Measurements from ENCODE around the gene NLRC5.

NLRC5 gene

DNA sequence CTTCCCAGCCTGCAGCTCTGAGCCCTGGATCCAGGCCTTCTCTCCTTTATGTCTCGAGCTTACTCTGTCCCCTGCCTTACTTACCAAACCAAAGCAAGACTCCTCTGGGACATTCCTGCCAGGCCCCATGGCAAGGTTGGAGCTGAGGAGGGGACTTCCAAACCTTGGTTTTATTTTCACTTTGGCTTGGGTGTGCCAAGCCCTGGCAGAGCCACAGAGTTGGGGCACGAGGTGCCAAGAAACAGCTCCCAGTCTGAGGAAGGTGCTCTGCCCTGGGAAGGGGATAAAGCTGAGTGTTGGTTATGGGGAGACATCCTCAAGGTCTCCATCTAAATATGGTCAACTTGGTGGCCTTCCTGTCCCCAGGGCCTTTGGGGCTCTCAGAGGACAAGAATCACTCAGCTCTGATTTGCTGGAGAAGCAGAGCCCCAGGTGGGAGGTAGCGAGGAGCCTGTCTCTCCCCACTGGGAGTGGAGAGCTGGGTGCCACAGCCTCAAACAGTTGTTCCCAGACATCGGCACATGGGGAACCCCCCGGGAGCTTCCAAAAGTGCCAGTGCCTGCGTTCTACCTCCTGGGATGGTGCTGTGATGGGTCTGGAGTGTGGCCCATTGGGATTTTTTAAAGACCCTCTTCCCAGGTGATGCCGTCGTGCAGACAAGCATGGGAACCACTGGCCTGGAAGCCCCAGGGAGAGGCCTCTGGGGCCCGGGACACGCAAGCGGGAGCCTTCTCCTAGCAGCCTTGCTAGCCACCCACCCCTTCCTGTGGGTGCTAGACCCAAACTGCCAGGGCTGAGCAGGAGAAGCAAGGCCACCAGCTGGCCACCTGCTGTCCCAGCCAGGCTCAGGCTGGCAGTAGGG is 10.3 kb downstream of the NLRC5 start:
- Histone ChIP-seq H3K36me3 (no peaks in the 10 kb centered on the region), H3K4me3 (ENCODE audit: low read depth, low read length) (no peak overlapping the region), H3K27me3 (no peaks in the 10 kb centered on the region), H3K9me3 (no peaks in the 10 kb centered on the region), H3K4me1 (no peaks in the 10 kb centered on the region)
- TF ChIP-seq, protein P1, sequence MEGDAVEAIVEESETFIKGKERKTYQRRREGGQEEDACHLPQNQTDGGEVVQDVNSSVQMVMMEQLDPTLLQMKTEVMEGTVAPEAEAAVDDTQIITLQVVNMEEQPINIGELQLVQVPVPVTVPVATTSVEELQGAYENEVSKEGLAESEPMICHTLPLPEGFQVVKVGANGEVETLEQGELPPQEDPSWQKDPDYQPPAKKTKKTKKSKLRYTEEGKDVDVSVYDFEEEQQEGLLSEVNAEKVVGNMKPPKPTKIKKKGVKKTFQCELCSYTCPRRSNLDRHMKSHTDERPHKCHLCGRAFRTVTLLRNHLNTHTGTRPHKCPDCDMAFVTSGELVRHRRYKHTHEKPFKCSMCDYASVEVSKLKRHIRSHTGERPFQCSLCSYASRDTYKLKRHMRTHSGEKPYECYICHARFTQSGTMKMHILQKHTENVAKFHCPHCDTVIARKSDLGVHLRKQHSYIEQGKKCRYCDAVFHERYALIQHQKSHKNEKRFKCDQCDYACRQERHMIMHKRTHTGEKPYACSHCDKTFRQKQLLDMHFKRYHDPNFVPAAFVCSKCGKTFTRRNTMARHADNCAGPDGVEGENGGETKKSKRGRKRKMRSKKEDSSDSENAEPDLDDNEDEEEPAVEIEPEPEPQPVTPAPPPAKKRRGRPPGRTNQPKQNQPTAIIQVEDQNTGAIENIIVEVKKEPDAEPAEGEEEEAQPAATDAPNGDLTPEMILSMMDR (IDR thresholded peaks at IDR 0.05; ENCODE audit: low read depth, low read length) = no peak
- no peak for DNase-seq

- Histone ChIP-seq H3K4me1 (no peaks in the 10 kb centered on the region), H3K27me3 (no peaks in the 10 kb centered on the region), H3K36me3 (no peaks in the 10 kb centered on the region), H3K4me3 (ENCODE audit: low read depth, low read length) (no peak overlapping the region), H3K9me3 (no peaks in the 10 kb centered on the region)
- TF ChIP-seq, protein P1 (IDR thresholded peaks at IDR 0.05; ENCODE audit: low read depth, low read length) = no peak
- DNase-seq = no peak
These were observed 11.1 kb downstream of the NLRC5 start for GRCh38 chr16:57000271-57001025.

DNA sequence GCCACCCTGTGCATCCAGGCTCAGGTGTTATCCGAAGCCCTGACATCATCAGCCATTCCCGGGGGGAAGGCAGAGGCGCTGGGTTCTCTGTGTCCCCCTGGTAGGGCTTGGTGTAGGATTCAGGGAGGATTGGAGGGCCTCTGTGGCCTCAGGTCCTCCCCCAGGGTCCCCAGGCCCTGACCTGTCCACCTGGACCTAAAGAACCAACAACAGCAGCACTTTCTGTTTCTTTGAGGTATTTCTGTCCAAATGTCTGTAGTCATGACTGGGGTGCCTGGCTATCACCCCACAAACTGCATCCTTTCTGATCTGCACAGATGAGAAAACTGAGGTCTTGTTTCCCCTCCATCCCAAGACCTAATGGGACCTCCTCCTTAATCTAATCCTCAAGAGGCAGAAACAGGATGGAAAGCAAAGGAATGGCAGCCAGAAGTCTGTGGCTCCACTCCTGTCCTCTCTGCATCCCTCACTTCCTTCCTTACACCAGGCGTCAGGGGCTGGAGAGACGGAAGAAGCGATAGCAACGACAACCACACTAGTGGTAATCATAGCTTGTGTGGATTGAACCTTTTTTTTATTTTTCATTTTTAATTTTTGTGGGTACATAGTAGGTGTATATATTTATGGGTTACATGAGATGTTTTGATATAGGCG is 11.8 kb downstream of the NLRC5 start:
- H3K9me3 ChIP-seq = no peaks in the 10 kb centered on the region
- H3K36me3 ChIP-seq = no peaks in the 10 kb centered on the region
- no peak for DNase-seq
- TF ChIP-seq, protein P1 (IDR thresholded peaks at IDR 0.05; ENCODE audit: low read depth, low read length) = no peak
- H3K27me3 ChIP-seq = no peaks in the 10 kb centered on the region
- H3K4me3 ChIP-seq (ENCODE audit: low read depth, low read length) = no peak overlapping the region
- H3K4me1 ChIP-seq = no peaks in the 10 kb centered on the region

GRCh38 chr16:57003439-57004386 is 14.4 kb downstream of the NLRC5 start:
- no peak for DNase-seq
- Histone ChIP-seq H3K4me3 (ENCODE audit: low read depth, low read length) (no peak overlapping the region), H3K4me1 (no peaks in the 10 kb centered on the region)

More at GRCh38 chr16:57003439-57004386, 14.4 kb downstream of the NLRC5 start:
- Histone ChIP-seq H3K27me3 (no peaks in the 10 kb centered on the region), H3K36me3 (no peaks in the 10 kb centered on the region), H3K9me3 (no peaks in the 10 kb centered on the region)
- TF ChIP-seq, protein P1 (IDR thresholded peaks at IDR 0.05; ENCODE audit: low read depth, low read length) = no peak
